Measurements from ENCODE around the gene GATAD2A.

DNA sequence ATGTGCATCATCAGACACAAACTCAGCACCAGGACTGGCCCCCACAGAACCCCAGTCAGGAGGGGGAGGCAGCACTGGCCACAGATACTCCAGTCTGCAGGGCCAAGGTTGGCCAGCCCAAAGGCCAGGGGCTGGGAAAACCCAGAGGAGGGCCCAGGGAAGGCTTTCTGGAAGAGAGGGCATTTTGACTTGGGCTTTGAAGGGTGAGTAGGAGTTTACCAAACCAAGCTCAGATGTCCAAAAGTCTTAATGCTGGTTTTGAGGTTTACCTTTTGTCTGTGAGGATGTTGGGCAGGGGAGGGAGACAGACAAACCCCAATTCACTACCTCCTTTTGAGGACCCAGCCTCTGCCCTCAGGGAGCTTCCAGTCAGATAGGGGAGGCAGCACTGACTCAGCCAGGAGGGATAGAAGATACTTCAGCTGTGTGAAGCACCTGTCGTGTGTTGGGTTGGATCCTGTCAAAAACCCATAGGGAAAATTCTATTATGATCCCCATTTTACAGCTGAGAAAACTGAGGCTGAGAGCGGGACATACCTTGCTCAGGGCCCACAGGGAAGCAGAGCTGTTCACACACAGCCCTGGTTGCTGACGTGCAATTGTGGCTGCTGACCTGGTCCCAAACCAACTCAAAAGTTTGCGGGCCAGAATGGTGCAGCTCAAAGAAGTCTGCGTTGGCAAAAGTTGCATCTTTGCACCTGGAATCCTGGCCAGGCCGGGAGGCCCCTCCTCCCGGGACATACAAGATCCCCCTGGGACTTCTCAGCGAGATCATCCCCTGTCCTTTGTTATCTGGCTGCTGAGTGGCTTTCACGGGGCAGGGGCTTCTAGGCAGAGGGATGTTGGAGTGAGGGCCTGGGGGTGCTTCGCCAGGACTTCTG lies 145.7 kb downstream of the GATAD2A start:
- TF ChIP-seq, protein P1, sequence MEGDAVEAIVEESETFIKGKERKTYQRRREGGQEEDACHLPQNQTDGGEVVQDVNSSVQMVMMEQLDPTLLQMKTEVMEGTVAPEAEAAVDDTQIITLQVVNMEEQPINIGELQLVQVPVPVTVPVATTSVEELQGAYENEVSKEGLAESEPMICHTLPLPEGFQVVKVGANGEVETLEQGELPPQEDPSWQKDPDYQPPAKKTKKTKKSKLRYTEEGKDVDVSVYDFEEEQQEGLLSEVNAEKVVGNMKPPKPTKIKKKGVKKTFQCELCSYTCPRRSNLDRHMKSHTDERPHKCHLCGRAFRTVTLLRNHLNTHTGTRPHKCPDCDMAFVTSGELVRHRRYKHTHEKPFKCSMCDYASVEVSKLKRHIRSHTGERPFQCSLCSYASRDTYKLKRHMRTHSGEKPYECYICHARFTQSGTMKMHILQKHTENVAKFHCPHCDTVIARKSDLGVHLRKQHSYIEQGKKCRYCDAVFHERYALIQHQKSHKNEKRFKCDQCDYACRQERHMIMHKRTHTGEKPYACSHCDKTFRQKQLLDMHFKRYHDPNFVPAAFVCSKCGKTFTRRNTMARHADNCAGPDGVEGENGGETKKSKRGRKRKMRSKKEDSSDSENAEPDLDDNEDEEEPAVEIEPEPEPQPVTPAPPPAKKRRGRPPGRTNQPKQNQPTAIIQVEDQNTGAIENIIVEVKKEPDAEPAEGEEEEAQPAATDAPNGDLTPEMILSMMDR (conservative IDR thresholded peaks at IDR 0.05; ENCODE audit: low read length) = no peak
- no peak for TF ChIP-seq EZH2phosphoT487 (IDR thresholded peaks at IDR 0.05; ENCODE audit: borderline replicate concordance)

Measured in Loucy (cell line).